Measurements from ENCODE around the gene IDH2. TPM values are rescaled to one million over a fixed set of nuclear protein-coding genes. Genes with fewer than 3 reads are reported as not detected.
A peak's percentile ranks its signal among the peaks of the same experiment; 100 is the strongest.

IDH2 gene
- total and polyA plus RNA-seq, 2 of the 13 experiments (the other 11 are each of a cell fraction or from before 2014, with no cell fraction given) = 121 to 145 TPM

DNA sequence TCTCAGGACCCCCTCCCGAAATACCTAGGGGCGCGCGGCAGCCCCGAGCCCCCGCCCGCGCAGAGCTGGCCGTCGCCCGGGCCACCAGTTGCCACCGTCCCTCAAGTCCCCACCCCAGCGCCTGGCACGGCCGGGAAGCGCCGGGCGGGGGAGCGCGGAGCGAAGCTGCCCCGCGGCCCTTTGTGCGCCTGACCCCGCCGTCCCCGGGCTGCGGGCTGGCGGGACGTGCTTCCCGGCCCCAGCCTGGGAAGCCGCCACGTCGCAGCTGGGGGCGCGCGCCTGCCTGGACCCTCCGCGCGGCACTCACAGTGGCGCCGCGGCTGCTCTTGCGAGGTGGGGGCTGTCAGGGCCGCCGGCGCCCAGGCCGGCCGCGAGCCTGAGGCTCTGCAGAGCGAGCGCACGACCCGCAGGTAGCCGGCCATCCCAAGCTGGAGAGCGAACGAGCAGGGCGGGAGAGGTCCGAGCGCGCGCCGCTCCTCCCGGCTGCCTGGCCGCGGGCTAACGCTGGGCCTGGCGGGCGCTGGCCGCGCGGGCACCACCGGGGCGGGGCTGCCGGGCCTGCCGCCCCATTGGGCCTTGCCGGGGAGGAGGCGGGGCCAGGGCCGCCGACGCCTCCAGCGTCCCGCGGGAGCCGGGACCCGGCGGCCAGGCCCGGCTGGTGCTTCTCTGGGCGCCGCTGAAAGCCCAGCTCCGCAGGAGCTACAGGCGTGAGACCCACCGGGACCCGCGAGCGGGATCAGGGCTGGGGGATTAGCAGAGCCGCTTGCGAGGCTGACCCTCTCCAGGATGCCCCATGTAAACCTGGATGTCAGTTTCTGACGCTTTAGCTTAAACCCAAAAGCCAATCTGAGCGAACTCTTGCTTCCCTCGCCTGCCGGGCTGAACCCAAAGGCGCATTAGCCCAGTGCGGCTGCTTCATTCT is at the start of gene IDH2 (continued):
- TF ChIP-seq, protein P1, sequence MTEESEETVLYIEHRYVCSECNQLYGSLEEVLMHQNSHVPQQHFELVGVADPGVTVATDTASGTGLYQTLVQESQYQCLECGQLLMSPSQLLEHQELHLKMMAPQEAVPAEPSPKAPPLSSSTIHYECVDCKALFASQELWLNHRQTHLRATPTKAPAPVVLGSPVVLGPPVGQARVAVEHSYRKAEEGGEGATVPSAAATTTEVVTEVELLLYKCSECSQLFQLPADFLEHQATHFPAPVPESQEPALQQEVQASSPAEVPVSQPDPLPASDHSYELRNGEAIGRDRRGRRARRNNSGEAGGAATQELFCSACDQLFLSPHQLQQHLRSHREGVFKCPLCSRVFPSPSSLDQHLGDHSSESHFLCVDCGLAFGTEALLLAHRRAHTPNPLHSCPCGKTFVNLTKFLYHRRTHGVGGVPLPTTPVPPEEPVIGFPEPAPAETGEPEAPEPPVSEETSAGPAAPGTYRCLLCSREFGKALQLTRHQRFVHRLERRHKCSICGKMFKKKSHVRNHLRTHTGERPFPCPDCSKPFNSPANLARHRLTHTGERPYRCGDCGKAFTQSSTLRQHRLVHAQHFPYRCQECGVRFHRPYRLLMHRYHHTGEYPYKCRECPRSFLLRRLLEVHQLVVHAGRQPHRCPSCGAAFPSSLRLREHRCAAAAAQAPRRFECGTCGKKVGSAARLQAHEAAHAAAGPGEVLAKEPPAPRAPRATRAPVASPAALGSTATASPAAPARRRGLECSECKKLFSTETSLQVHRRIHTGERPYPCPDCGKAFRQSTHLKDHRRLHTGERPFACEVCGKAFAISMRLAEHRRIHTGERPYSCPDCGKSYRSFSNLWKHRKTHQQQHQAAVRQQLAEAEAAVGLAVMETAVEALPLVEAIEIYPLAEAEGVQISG (CRISPR knock-in tag; IDR thresholded peaks at IDR 0.05) = peak; percentile 48; the same call in 1 of the 2 replicates
- TF ChIP-seq ZNF562 (CRISPR knock-in tag; IDR thresholded peaks at IDR 0.05; ENCODE audit: borderline replicate concordance) (no peak), SKI (IDR thresholded peaks at IDR 0.05; ENCODE audit: partially characterized antibody) (peak; percentile 42), ISX (CRISPR knock-in tag; conservative IDR thresholded peaks at IDR 0.05) (no peak), TBL1XR1 (IDR thresholded peaks at IDR 0.05; ENCODE audit: borderline replicate concordance, low read length, partially characterized antibody) (no peak), ZNF605 (CRISPR knock-in tag; IDR thresholded peaks at IDR 0.05) (no peak), ZNF282 (IDR thresholded peaks at IDR 0.05; ENCODE audit: partially characterized antibody) (no peak), AKAP8 (CRISPR knock-in tag; IDR thresholded peaks at IDR 0.05) (0 out of 2 replicates have a peak, but pooled peaks have one; percentile 67), PHF5A (CRISPR knock-in tag; IDR thresholded peaks at IDR 0.05; ENCODE audit: low read depth, unreplicated experiment) (peak; percentile 39)
- TF ChIP-seq, protein P2, sequence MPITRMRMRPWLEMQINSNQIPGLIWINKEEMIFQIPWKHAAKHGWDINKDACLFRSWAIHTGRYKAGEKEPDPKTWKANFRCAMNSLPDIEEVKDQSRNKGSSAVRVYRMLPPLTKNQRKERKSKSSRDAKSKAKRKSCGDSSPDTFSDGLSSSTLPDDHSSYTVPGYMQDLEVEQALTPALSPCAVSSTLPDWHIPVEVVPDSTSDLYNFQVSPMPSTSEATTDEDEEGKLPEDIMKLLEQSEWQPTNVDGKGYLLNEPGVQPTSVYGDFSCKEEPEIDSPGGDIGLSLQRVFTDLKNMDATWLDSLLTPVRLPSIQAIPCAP (CRISPR knock-in tag; IDR thresholded peaks at IDR 0.05; ENCODE audit: low read depth) = no peak
- TF ChIP-seq, protein P3, sequence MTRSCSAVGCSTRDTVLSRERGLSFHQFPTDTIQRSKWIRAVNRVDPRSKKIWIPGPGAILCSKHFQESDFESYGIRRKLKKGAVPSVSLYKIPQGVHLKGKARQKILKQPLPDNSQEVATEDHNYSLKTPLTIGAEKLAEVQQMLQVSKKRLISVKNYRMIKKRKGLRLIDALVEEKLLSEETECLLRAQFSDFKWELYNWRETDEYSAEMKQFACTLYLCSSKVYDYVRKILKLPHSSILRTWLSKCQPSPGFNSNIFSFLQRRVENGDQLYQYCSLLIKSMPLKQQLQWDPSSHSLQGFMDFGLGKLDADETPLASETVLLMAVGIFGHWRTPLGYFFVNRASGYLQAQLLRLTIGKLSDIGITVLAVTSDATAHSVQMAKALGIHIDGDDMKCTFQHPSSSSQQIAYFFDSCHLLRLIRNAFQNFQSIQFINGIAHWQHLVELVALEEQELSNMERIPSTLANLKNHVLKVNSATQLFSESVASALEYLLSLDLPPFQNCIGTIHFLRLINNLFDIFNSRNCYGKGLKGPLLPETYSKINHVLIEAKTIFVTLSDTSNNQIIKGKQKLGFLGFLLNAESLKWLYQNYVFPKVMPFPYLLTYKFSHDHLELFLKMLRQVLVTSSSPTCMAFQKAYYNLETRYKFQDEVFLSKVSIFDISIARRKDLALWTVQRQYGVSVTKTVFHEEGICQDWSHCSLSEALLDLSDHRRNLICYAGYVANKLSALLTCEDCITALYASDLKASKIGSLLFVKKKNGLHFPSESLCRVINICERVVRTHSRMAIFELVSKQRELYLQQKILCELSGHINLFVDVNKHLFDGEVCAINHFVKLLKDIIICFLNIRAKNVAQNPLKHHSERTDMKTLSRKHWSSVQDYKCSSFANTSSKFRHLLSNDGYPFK (CRISPR knock-in tag; IDR thresholded peaks at IDR 0.05; ENCODE audit: borderline replicate concordance) = no peak
- TF ChIP-seq, protein P4, sequence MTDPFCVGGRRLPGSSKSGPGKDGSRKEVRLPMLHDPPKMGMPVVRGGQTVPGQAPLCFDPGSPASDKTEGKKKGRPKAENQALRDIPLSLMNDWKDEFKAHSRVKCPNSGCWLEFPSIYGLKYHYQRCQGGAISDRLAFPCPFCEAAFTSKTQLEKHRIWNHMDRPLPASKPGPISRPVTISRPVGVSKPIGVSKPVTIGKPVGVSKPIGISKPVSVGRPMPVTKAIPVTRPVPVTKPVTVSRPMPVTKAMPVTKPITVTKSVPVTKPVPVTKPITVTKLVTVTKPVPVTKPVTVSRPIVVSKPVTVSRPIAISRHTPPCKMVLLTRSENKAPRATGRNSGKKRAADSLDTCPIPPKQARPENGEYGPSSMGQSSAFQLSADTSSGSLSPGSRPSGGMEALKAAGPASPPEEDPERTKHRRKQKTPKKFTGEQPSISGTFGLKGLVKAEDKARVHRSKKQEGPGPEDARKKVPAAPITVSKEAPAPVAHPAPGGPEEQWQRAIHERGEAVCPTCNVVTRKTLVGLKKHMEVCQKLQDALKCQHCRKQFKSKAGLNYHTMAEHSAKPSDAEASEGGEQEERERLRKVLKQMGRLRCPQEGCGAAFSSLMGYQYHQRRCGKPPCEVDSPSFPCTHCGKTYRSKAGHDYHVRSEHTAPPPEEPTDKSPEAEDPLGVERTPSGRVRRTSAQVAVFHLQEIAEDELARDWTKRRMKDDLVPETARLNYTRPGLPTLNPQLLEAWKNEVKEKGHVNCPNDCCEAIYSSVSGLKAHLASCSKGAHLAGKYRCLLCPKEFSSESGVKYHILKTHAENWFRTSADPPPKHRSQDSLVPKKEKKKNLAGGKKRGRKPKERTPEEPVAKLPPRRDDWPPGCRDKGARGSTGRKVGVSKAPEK (CRISPR knock-in tag; IDR thresholded peaks at IDR 0.05; ENCODE audit: borderline replicate concordance) = no peak
- TF ChIP-seq, protein P5, sequence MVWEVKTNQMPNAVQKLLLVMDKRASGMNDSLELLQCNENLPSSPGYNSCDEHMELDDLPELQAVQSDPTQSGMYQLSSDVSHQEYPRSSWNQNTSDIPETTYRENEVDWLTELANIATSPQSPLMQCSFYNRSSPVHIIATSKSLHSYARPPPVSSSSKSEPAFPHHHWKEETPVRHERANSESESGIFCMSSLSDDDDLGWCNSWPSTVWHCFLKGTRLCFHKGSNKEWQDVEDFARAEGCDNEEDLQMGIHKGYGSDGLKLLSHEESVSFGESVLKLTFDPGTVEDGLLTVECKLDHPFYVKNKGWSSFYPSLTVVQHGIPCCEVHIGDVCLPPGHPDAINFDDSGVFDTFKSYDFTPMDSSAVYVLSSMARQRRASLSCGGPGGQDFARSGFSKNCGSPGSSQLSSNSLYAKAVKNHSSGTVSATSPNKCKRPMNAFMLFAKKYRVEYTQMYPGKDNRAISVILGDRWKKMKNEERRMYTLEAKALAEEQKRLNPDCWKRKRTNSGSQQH (CRISPR knock-in tag; IDR thresholded peaks at IDR 0.05; ENCODE audit: low read depth) = no peak
- TF ChIP-seq, protein P6, sequence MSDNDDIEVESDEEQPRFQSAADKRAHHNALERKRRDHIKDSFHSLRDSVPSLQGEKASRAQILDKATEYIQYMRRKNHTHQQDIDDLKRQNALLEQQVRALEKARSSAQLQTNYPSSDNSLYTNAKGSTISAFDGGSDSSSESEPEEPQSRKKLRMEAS (IDR thresholded peaks at IDR 0.05) = peak; percentile 68; the same call in 1 of the 2 replicates
- TF ChIP-seq, protein P7, sequence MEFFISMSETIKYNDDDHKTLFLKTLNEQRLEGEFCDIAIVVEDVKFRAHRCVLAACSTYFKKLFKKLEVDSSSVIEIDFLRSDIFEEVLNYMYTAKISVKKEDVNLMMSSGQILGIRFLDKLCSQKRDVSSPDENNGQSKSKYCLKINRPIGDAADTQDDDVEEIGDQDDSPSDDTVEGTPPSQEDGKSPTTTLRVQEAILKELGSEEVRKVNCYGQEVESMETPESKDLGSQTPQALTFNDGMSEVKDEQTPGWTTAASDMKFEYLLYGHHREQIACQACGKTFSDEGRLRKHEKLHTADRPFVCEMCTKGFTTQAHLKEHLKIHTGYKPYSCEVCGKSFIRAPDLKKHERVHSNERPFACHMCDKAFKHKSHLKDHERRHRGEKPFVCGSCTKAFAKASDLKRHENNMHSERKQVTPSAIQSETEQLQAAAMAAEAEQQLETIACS (CRISPR knock-in tag; IDR thresholded peaks at IDR 0.05) = no peak; the same call in none of the 2 replicates
